SK-N-SH (cell line): ENCODE data around the gene NTM. TPM values are rescaled to one million over a fixed set of nuclear protein-coding genes. Genes with fewer than 3 reads are reported as not detected.

Experiments
- CTCF ChIA-PET: fragments of 300-600, 350-600 bp; formaldehyde crosslinking; extraction: SDS; loops from one replicate; lab custom pipeline; 2021; lab: Yijun Ruan, JAX
- POLR2A ChIA-PET: fragments of 350-600 bp; sonication (Branson Sonifier 250); formaldehyde crosslinking; extraction: SDS; loops from one replicate; lab custom pipeline; 2020; ENCODE audit warnings: antibody characterized with exemption, inconsistent platforms; lab: Yijun Ruan, JAX
- DNase-seq: peaks from one replicate; pipeline ENCODE4 v3.0.0; 2012
- H2AFZ ChIP-seq: fragments of 200-600 bp; sonication (generic); 2 replicates; pipeline ENCODE4 v1.8.1; 2016; ENCODE audit warnings: antibody characterized with exemption, mild to moderate bottlenecking, low read depth
- H3F3A ChIP-seq: fragments of 200-600 bp; sonication (generic); replicated peaks from 2 replicates; pipeline ENCODE3; 2016; ENCODE audit warnings: antibody characterized with exemption, mild to moderate bottlenecking; ENCODE audit not compliant: insufficient read depth
- H3K27ac ChIP-seq, 2 experiments: fragments of 200-500 bp in 1 of 2; fragments of 200-600 bp in 1 of 2; sonication (Bioruptor generic) in 1 of 2; sonication (generic), shearing (Covaris generic) in 1 of 2; 2 replicates each; pipeline versions ENCODE4 v1.5.1 to v1.6.1; 2014 to 2016; ENCODE audit warnings: low read depth in 2 of 2, inconsistent platforms in 1 of 2, low read length in 1 of 2, mild to moderate bottlenecking in 1 of 2, mixed read lengths in 1 of 2
- H3K27me3 ChIP-seq: fragments of 200-600 bp; sonication (generic), shearing (Covaris generic); 2 replicates; pipeline ENCODE4 v1.6.1; 2016; ENCODE audit warnings: mixed run types; ENCODE audit not compliant: insufficient read depth
- H3K36me3 ChIP-seq, 2 experiments: fragments of 200-500 bp in 1 of 2; fragments of 200-600 bp in 1 of 2; sonication (Bioruptor generic) in 1 of 2; sonication (generic) in 1 of 2; replicated peaks in 1 of 2; 2 replicates each; pipeline versions ENCODE3 to v1.5.1; 2014 to 2016; ENCODE audit warnings: low read length in 1 of 2, mild to moderate bottlenecking in 1 of 2; ENCODE audit not compliant: insufficient read depth in 2 of 2, control insufficient read depth in 1 of 2
- H3K4me1 ChIP-seq, 2 experiments: fragments of 200-500 bp in 1 of 2; fragments of 200-600 bp in 1 of 2; sonication (Bioruptor generic) in 1 of 2; sonication (generic), shearing (Covaris generic) in 1 of 2; 2 replicates each; pipeline versions ENCODE4 v1.5.1 to v1.6.1; 2014 to 2016; ENCODE audit warnings: low read depth in 1 of 2, low read length in 1 of 2, mixed run types in 1 of 2; ENCODE audit not compliant: insufficient read depth in 2 of 2, control insufficient read depth in 1 of 2
- H3K4me2 ChIP-seq: fragments of 200-600 bp; sonication (generic), shearing (Covaris generic); 2 replicates; pipeline ENCODE4 v1.6.1; 2017; ENCODE audit warnings: mixed run types
- H3K4me3 ChIP-seq, 2 experiments: fragments of 200-500 bp in 1 of 2; fragments of 200-600 bp in 1 of 2; sonication (Bioruptor generic) in 1 of 2; sonication (generic), shearing (Covaris generic) in 1 of 2; 2 replicates each; pipeline versions ENCODE4 v1.5.1 to v1.8.1; 2014 to 2016; ENCODE audit warnings: low read depth in 2 of 2, inconsistent platforms in 1 of 2, low read length in 1 of 2, mild to moderate bottlenecking in 1 of 2, mixed read lengths in 1 of 2, moderate library complexity in 1 of 2
- H3K79me2 ChIP-seq: fragments of 200-600 bp; sonication (generic); 2 replicates; pipeline ENCODE4 v1.8.1; 2017; ENCODE audit warnings: mild to moderate bottlenecking; ENCODE audit not compliant: insufficient read depth
- H3K9ac ChIP-seq: fragments of 200-600 bp; sonication (generic); 2 replicates; pipeline ENCODE4 v1.6.1; 2017; ENCODE audit warnings: mixed run types
- H3K9me2 ChIP-seq: fragments of 200-600 bp; sonication (generic); 2 replicates; pipeline ENCODE4 v1.6.1; 2017; ENCODE audit warnings: mixed run types
- H3K9me3 ChIP-seq: fragments of 200-600 bp; sonication (generic); 2 replicates; pipeline ENCODE4 v1.6.1; 2017; ENCODE audit warnings: mixed run types, mild to moderate bottlenecking, moderate library complexity
- H4K20me1 ChIP-seq: fragments of 200-600 bp; sonication (generic); 2 replicates; pipeline ENCODE4 v1.6.1; 2017; ENCODE audit warnings: mild to moderate bottlenecking, mixed run types; ENCODE audit not compliant: insufficient read depth
- CHD2 ChIP-seq: fragments of 150-350 bp; IDR thresholded peaks from 2 replicates; pipeline ENCODE4 v1.6.1; 2018; ENCODE audit warnings: low read length; ENCODE audit not compliant: partially characterized antibody
- ELF1 ChIP-seq: IDR thresholded peaks from 2 replicates; pipeline ENCODE4 v1.4.0; 2012
- EP300 ChIP-seq, 2 experiments: IDR thresholded peaks; 2 replicates each; pipeline versions ENCODE4 v1.4.0 to v1.6.1; 2012; ENCODE audit warnings: borderline replicate concordance in 1 of 2, low read depth in 1 of 2, low read length in 1 of 2
- FOSL2 ChIP-seq: IDR thresholded peaks from 2 replicates; pipeline ENCODE4 v1.4.0; 2012; ENCODE audit warnings: low read depth, mild to moderate bottlenecking, moderate library complexity, borderline replicate concordance
- FOXJ3 ChIP-seq: sonication (generic); formaldehyde crosslinking; IDR thresholded peaks from 2 replicates; pipeline ENCODE4 v1.5.1; 2020; ENCODE audit warnings: mild to moderate bottlenecking, missing genetic modification reagents
- IRF3 ChIP-seq: fragments of 150-350 bp; IDR thresholded peaks from 2 replicates; pipeline ENCODE4 v1.6.1; 2016; ENCODE audit warnings: mild to moderate bottlenecking, low read depth, low read length
- JUND ChIP-seq: IDR thresholded peaks from 2 replicates; pipeline ENCODE4 v1.4.0; 2012
- MXI1 ChIP-seq: IDR thresholded peaks from 2 replicates; pipeline ENCODE4 v1.6.1; 2012; ENCODE audit warnings: mild to moderate bottlenecking, low read depth, low read length, improper control_type of control experiment
- PBX3 ChIP-seq: IDR thresholded peaks from 2 replicates; pipeline ENCODE4; 2012
- RXRA ChIP-seq: IDR thresholded peaks from 2 replicates; pipeline ENCODE4 v1.4.0; 2012; ENCODE audit warnings: low read depth, mild to moderate bottlenecking, borderline replicate concordance
- SMC3 ChIP-seq: IDR thresholded peaks from 2 replicates; pipeline ENCODE4 v1.6.1; 2012; ENCODE audit warnings: low read depth, low read length, improper control_type of control experiment
- TCF12 ChIP-seq: IDR thresholded peaks from 2 replicates; pipeline ENCODE4 v1.4.0; 2012
- YY1 ChIP-seq: IDR thresholded peaks from 2 replicates; pipeline ENCODE4 v1.4.0; 2012; ENCODE audit warnings: low read depth, mild to moderate bottlenecking
- ZBTB33 ChIP-seq: IDR thresholded peaks from 2 replicates; pipeline ENCODE4 v1.4.0; 2012; ENCODE audit warnings: low read depth, borderline replicate concordance
- WGBS: methylation state at CpG from one replicate; pipeline ENCODE4 v1.1.6; 2017; ENCODE audit warnings: low lambda C conversion rate; 5-methylcytosine and 5-hydroxymethylcytosine counted together
- polyA plus RNA-seq, 3 experiments: library from polyadenylated mRNA; depleted of rRNA; stranded (reverse); fragments of >200 nt; gene quantifications; 2 replicates each; pipeline ENCODE4 v1.2.3, GENCODE V29; 2012

The NTM gene
- polyA plus RNA-seq, 1 of the 3 experiments (the other 2 are of a cell fraction): 20.0 TPM

- TF ChIP-seq SMC3 (no peak), RXRA (no peak)
Measured at GRCh38 chr11:131810541-131810940, 440.1 kb downstream of the NTM start (continued).

- H3K79me2 ChIP-seq: no peaks in the 10 kb centered on the region
- H3K27me3 ChIP-seq: peaks cover 17% of the 10 kb centered on the region; the same call in 1 of the 2 replicates
- no peak overlapping the region for H3K9ac ChIP-seq
- no peaks in the 10 kb centered on the region; a peak in 1 of 4 replicates for H3K4me1 ChIP-seq
- POLR2A ChIA-PET: no interaction called here
- H3K4me2 ChIP-seq: no peak overlapping the region
- CTCF ChIA-PET: no interaction called here
- no peak overlapping the region for H3K4me3 ChIP-seq
- no peak overlapping the region for H2AFZ ChIP-seq
- 26% methylated on average over 3 of the region's 3 CpGs for WGBS
- H4K20me1 ChIP-seq: no peaks in the 10 kb centered on the region
- TF ChIP-seq PBX3 (peak; percentile 40), TCF12 (peak; percentile 17; the same call in 1 of the 2 replicates), MXI1 (no peak), YY1 (no peak), SMC3 (no peak), EP300 (IDR thresholded peaks at IDR 0.05; ENCODE audit: borderline replicate concordance in 1 of 2, low read depth in 1 of 2, low read length in 1 of 2) (no peak), ELF1 (no peak), FOSL2 (peak; percentile 12; the same call in 1 of the 2 replicates)
- H3K9me2 ChIP-seq: no peaks in the 10 kb centered on the region
- no peaks in the 10 kb centered on the region for H3K36me3 ChIP-seq
- no peaks in the 10 kb centered on the region for H3F3A ChIP-seq
- no peak for DNase-seq
- no peaks in the 10 kb centered on the region for H3K9me3 ChIP-seq
- no peak overlapping the region for H3K27ac ChIP-seq
Measured at GRCh38 chr11:131811383-131811782, 441.0 kb downstream of the NTM start.

- ChIA-PET CTCF (interaction anchor here (0.8 kb wide), 1 partner anchor 14 kb away, joined by 3 read pairs; no protein-coding TSS in a partner anchor), POLR2A (interaction anchor here (0.8 kb wide), 1 partner anchor 985 kb away, joined by 3 read pairs; no protein-coding TSS in a partner anchor)
Measured at GRCh38 chr11:131814108-131814507, 443.7 kb downstream of the NTM start.

More at GRCh38 chr11:131814108-131814507, 443.7 kb downstream of the NTM start:
- H3K4me2 ChIP-seq: no peak overlapping the region
- no peaks in the 10 kb centered on the region for H3F3A ChIP-seq
- WGBS: 39% methylated on average over 4 of the region's 4 CpGs
- no peak for DNase-seq
- no peaks in the 10 kb centered on the region; a peak in 1 of 4 replicates for H3K4me1 ChIP-seq
- no peaks in the 10 kb centered on the region for H3K79me2 ChIP-seq
- TF ChIP-seq FOXJ3 (no peak), CHD2 (no peak), ZBTB33 (no peak), JUND (no peak), IRF3 (no peak)
- no peaks in the 10 kb centered on the region for H3K9me2 ChIP-seq
- no peak overlapping the region for H2AFZ ChIP-seq
- peaks cover 16% of the 10 kb centered on the region; the same call in 1 of the 2 replicates for H3K27me3 ChIP-seq
- no peak overlapping the region for H3K4me3 ChIP-seq
- no peak overlapping the region for H3K27ac ChIP-seq
- no peaks in the 10 kb centered on the region for H3K36me3 ChIP-seq
- no peaks in the 10 kb centered on the region for H3K9me3 ChIP-seq
- H4K20me1 ChIP-seq: no peaks in the 10 kb centered on the region
- no peak overlapping the region for H3K9ac ChIP-seq
